ENCODE results near the gene WWC2. TPM values are rescaled to one million over a fixed set of nuclear protein-coding genes. Genes with fewer than 3 reads are reported as not detected.
A peak's percentile ranks its signal among the peaks of the same experiment; 100 is the strongest.

Gene WWC2
- total RNA-seq, 1 donor from 2014 or later = 39.6 TPM

- Histone ChIP-seq H2AFZ (replicated peaks) (no peak overlapping the region), H3K27ac (no peak overlapping the region), H3K4me1 (peaks cover 5% of the 10 kb centered on the region), H3K36me3 (no peaks in the 10 kb centered on the region), H3K9me3 (ENCODE audit: low read depth) (no peaks in the 10 kb centered on the region), H3F3A (ENCODE audit: low read depth) (peaks cover 4% of the 10 kb centered on the region), H3K9ac (no peak overlapping the region), H4K20me1 (ENCODE audit: low read depth) (no peaks in the 10 kb centered on the region), H3K79me2 (ENCODE audit: low read depth) (no peaks in the 10 kb centered on the region), H3K4me3 (no peak overlapping the region), H3K27me3 (no peaks in the 10 kb centered on the region), H3K4me2 (no peak overlapping the region)
- TF ChIP-seq, protein P1, sequence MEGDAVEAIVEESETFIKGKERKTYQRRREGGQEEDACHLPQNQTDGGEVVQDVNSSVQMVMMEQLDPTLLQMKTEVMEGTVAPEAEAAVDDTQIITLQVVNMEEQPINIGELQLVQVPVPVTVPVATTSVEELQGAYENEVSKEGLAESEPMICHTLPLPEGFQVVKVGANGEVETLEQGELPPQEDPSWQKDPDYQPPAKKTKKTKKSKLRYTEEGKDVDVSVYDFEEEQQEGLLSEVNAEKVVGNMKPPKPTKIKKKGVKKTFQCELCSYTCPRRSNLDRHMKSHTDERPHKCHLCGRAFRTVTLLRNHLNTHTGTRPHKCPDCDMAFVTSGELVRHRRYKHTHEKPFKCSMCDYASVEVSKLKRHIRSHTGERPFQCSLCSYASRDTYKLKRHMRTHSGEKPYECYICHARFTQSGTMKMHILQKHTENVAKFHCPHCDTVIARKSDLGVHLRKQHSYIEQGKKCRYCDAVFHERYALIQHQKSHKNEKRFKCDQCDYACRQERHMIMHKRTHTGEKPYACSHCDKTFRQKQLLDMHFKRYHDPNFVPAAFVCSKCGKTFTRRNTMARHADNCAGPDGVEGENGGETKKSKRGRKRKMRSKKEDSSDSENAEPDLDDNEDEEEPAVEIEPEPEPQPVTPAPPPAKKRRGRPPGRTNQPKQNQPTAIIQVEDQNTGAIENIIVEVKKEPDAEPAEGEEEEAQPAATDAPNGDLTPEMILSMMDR (IDR thresholded peaks at IDR 0.05) = no peak
- no peak for TF ChIP-seq EZH2phosphoT487 (IDR thresholded peaks at IDR 0.05)
- no peak for TF ChIP-seq EZH2 (IDR thresholded peaks at IDR 0.05)
- Mint-ChIP-seq H3K9me3 (no peaks in the 10 kb centered on the region), H3K36me3 (peaks cover 22% of the 10 kb centered on the region), H3K27me3 (ENCODE audit: insufficient read depth, low read depth) (no peaks in the 10 kb centered on the region), H3K27ac (peak overlapping the region; percentile 5), H3K4me1 (peaks cover 4% of the 10 kb centered on the region), H3K4me3 (no peak overlapping the region)
- DNase-seq (ENCODE audit: low spot score) = no peak
These were observed 200.4 kb downstream of the WWC2 start for GRCh38 chr4:183299464-183299863.

DNA sequence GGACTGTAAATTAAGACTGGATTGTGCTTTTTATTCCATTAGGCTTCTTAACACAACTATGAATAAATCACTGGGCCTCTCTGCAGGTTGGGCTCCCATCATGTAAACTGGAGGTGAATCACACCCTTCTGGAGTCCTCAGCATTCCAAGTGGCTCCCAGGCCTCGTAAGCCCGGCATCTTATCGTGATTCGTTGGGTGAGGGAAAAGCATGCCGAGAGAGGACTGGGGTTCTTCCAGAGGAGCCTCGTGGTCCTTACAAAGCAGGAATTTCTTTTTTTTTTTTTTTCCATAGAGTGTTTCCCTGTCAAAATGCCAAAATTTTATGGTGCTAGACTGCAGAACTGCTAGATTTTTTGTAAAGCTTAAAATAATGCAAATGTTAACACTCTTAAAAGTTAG lies 201.0 kb downstream of the WWC2 start:
- Mint-ChIP-seq H3K27ac (no peak overlapping the region), H3K4me1 (peaks cover 4% of the 10 kb centered on the region), H3K4me3 (no peak overlapping the region), H3K9me3 (no peaks in the 10 kb centered on the region), H3K36me3 (peaks cover 24% of the 10 kb centered on the region), H3K27me3 (ENCODE audit: insufficient read depth, low read depth) (no peaks in the 10 kb centered on the region)
- no peak overlapping the region for H2AFZ ChIP-seq (replicated peaks)
- peaks cover 3% of the 10 kb centered on the region for H3F3A ChIP-seq (ENCODE audit: low read depth)
- H3K36me3 ChIP-seq = no peaks in the 10 kb centered on the region
- no peaks in the 10 kb centered on the region for H3K27me3 ChIP-seq
- peaks cover 5% of the 10 kb centered on the region for H3K4me1 ChIP-seq
- H3K4me3 ChIP-seq = no peak overlapping the region
- H3K9ac ChIP-seq = no peak overlapping the region
- H3K4me2 ChIP-seq = no peak overlapping the region
- no peak overlapping the region for H3K27ac ChIP-seq
- no peaks in the 10 kb centered on the region for H3K79me2 ChIP-seq (ENCODE audit: low read depth)
- TF ChIP-seq EZH2phosphoT487 (IDR thresholded peaks at IDR 0.05) (no peak), EZH2 (IDR thresholded peaks at IDR 0.05) (no peak)
- TF ChIP-seq, protein P1 (IDR thresholded peaks at IDR 0.05) = no peak
- H4K20me1 ChIP-seq (ENCODE audit: low read depth) = no peaks in the 10 kb centered on the region
- no peaks in the 10 kb centered on the region for H3K9me3 ChIP-seq (ENCODE audit: low read depth)
- DNase-seq (ENCODE audit: low spot score) = no peak

DNA sequence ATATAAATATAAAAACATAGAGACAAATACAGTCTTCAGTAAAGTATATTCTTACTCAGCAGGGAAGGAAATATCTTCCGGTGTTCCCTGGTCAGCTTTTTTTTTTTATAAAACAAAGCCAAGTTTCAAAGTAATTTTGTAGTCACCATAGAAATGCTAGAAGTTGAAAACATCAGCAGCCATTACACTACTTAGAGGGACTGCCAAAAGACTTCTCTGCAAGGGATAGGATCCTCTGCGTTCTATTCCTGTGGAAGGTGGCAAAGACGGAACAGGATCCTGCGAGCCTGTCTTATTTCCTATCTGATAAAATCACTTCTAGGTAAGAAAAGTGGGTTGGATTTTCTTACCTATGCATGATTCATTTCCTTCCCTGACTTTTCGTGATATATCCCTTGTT lies 201.6 kb downstream of the WWC2 start:
- no peak overlapping the region for H3K4me3 Mint-ChIP-seq
- H3K36me3 ChIP-seq = no peaks in the 10 kb centered on the region
- TF ChIP-seq EZH2phosphoT487 (IDR thresholded peaks at IDR 0.05) (no peak), EZH2 (IDR thresholded peaks at IDR 0.05) (no peak)
- TF ChIP-seq, protein P1 (IDR thresholded peaks at IDR 0.05) = no peak

More for the DNA sequence above, 201.6 kb downstream of the WWC2 start:
- Histone ChIP-seq H3F3A (ENCODE audit: low read depth) (no peaks in the 10 kb centered on the region), H4K20me1 (ENCODE audit: low read depth) (no peaks in the 10 kb centered on the region), H3K4me3 (no peak overlapping the region), H3K27ac (no peak overlapping the region), H3K4me1 (peaks cover 5% of the 10 kb centered on the region), H3K79me2 (ENCODE audit: low read depth) (no peaks in the 10 kb centered on the region), H3K27me3 (no peaks in the 10 kb centered on the region), H3K9ac (no peak overlapping the region), H3K4me2 (no peak overlapping the region), H3K9me3 (ENCODE audit: low read depth) (no peaks in the 10 kb centered on the region), H2AFZ (replicated peaks) (no peak overlapping the region)
- peaks cover 24% of the 10 kb centered on the region for H3K36me3 Mint-ChIP-seq
- peaks cover 4% of the 10 kb centered on the region for H3K4me1 Mint-ChIP-seq
- DNase-seq (ENCODE audit: low spot score) = no peak
- no peak overlapping the region for H3K27ac Mint-ChIP-seq
- no peaks in the 10 kb centered on the region for H3K9me3 Mint-ChIP-seq
- no peaks in the 10 kb centered on the region for H3K27me3 Mint-ChIP-seq (ENCODE audit: insufficient read depth, low read depth)
